NCI-H526 treated with DMSO at 0.1 percent for 48 hours (cell line): ENCODE data around the gene PCBP4.

Experiments
- DNase-seq: peaks from one replicate; lab custom pipeline; 2025; lab: John Stamatoyannopoulos, UW

The PCBP4 gene

GRCh38 chr3:51967384-51968169 lies at the start of gene PCBP4:
TSS of gene PCBP4 (minus strand) at chr3:51967454. CDS start at chr3:51961240, 6,214 bp downstream.
- DNase-seq = no peak

- DNase-seq = no peak
Observed at GRCh38 chr3:52015438-52016228, 48.4 kb upstream of the PCBP4 start.

- no peak for DNase-seq
Observed at GRCh38 chr3:52014613-52015012, 47.4 kb upstream of the PCBP4 start.

GRCh38 chr3:52013802-52014598 lies 46.7 kb upstream of the PCBP4 start:
- DNase-seq = no peak

GRCh38 chr3:52012699-52013098 lies 45.4 kb upstream of the PCBP4 start:
- no peak for DNase-seq

GRCh38 chr3:52010431-52010830 lies 43.2 kb upstream of the PCBP4 start:
- no peak for DNase-seq

GRCh38 chr3:52007291-52007690 lies 40.0 kb upstream of the PCBP4 start:
- DNase-seq = no peak

- DNase-seq = no peak
Observed at GRCh38 chr3:52006820-52007133, 39.5 kb upstream of the PCBP4 start.

GRCh38 chr3:52006017-52006819 lies 39.0 kb upstream of the PCBP4 start:
- no peak for DNase-seq

GRCh38 chr3:52005571-52005986 lies 38.3 kb upstream of the PCBP4 start:
- no peak for DNase-seq

- DNase-seq = no peak
Observed at GRCh38 chr3:52004906-52005395, 37.7 kb upstream of the PCBP4 start.

- no peak for DNase-seq
Observed at GRCh38 chr3:52004163-52004787, 37.0 kb upstream of the PCBP4 start.

- no peak for DNase-seq
Observed at GRCh38 chr3:52002748-52003147, 35.5 kb upstream of the PCBP4 start.

GRCh38 chr3:52001443-52001974 lies 34.3 kb upstream of the PCBP4 start:
- peak; percentile 49 for DNase-seq

GRCh38 chr3:51999846-52000245 lies 32.6 kb upstream of the PCBP4 start:
- no peak for DNase-seq

- no peak for DNase-seq
Observed at GRCh38 chr3:51998774-51999173, 31.5 kb upstream of the PCBP4 start.

- no peak for DNase-seq
Observed at GRCh38 chr3:51997935-51998596, 30.8 kb upstream of the PCBP4 start.

GRCh38 chr3:51997172-51997571 lies 29.9 kb upstream of the PCBP4 start:
- DNase-seq = no peak

- peak; percentile 89 for DNase-seq
Observed at GRCh38 chr3:51995346-51996163, 28.3 kb upstream of the PCBP4 start, which contains the start of gene RPL29. TSS of gene RPL29 (minus strand) at chr3:51995895. CDS start at chr3:51995461, 434 bp downstream.
